ENCODE results near the gene IL9. TPM values are rescaled to one million over a fixed set of nuclear protein-coding genes. Genes with fewer than 3 reads are reported as not detected.

IL9 gene
- total RNA-seq, 1 experiment from 2014 or later, result not detected

- TF ChIP-seq EZH2 (IDR thresholded peaks at IDR 0.05; ENCODE audit: low read depth) (no peak), CTCF (conservative IDR thresholded peaks at IDR 0.05) (no peak)
- CTCF ChIA-PET, result no interaction called here
These were observed 46.6 kb upstream of the IL9 start for GRCh38 chr5:135942202-135942771.

GRCh38 chr5:135941711-135942110 is 46.1 kb upstream of the IL9 start:
- Histone ChIP-seq H3K9me3 (ENCODE audit: insufficient read depth, low read depth) (no peaks in the 10 kb centered on the region), H3K27me3 (ENCODE audit: insufficient read depth, low read depth) (no peaks in the 10 kb centered on the region), H3K4me1 (replicated peaks; ENCODE audit: insufficient read depth) (no peaks in the 10 kb centered on the region), H3K27ac (no peak overlapping the region), H3F3A (ENCODE audit: insufficient read depth, low read depth) (no peaks in the 10 kb centered on the region), H3K4me3 (no peak overlapping the region), H3K36me3 (ENCODE audit: low read depth) (no peaks in the 10 kb centered on the region), H3K9me2 (ENCODE audit: insufficient read depth) (no peaks in the 10 kb centered on the region), H4K20me1 (ENCODE audit: insufficient read depth) (no peaks in the 10 kb centered on the region), H3K79me2 (ENCODE audit: low read depth) (no peaks in the 10 kb centered on the region), H2AFZ (no peak overlapping the region), H3K4me2 (no peak overlapping the region)
- POLR2A ChIA-PET (ENCODE audit: unreplicated experiment), result no interaction called here
- CTCF ChIA-PET, result no interaction called here
- BruUV-seq (replicated peaks), result no TSS peak
- TF ChIP-seq EZH2 (IDR thresholded peaks at IDR 0.05; ENCODE audit: low read depth) (no peak), CTCF (conservative IDR thresholded peaks at IDR 0.05) (no peak)
- DNase-seq, result no peak
- intact Hi-C loops (cut with micrococcal nuclease; ENCODE audit: unreplicated experiment), result no loop called here

More at GRCh38 chr5:135942202-135942771, 46.6 kb upstream of the IL9 start:
- BruUV-seq (replicated peaks), result no TSS peak
- H3K27ac ChIP-seq, result no peak overlapping the region
- H3F3A ChIP-seq (ENCODE audit: insufficient read depth, low read depth), result no peaks in the 10 kb centered on the region
- H3K9me3 ChIP-seq (ENCODE audit: insufficient read depth, low read depth), result no peaks in the 10 kb centered on the region
- no peaks in the 10 kb centered on the region for H3K27me3 ChIP-seq (ENCODE audit: insufficient read depth, low read depth)
- DNase-seq, result no peak
- H3K79me2 ChIP-seq (ENCODE audit: low read depth), result no peaks in the 10 kb centered on the region
- no peaks in the 10 kb centered on the region for H3K9me2 ChIP-seq (ENCODE audit: insufficient read depth)
- H3K4me1 ChIP-seq (replicated peaks; ENCODE audit: insufficient read depth), result no peaks in the 10 kb centered on the region
- H3K4me2 ChIP-seq, result no peak overlapping the region
- intact Hi-C loops (cut with micrococcal nuclease; ENCODE audit: unreplicated experiment), result no loop called here
- no peak overlapping the region for H3K4me3 ChIP-seq
- no peak overlapping the region for H2AFZ ChIP-seq
- H3K36me3 ChIP-seq (ENCODE audit: low read depth), result no peaks in the 10 kb centered on the region
- POLR2A ChIA-PET (ENCODE audit: unreplicated experiment), result no interaction called here
- no peaks in the 10 kb centered on the region for H4K20me1 ChIP-seq (ENCODE audit: insufficient read depth)

GRCh38 chr5:135937245-135937911 is 41.7 kb upstream of the IL9 start:
- no peak for DNase-seq
- no peaks in the 10 kb centered on the region for H3K9me3 ChIP-seq (ENCODE audit: insufficient read depth, low read depth)
- ChIA-PET POLR2A (ENCODE audit: unreplicated experiment) (no interaction called here), CTCF (no interaction called here)
- intact Hi-C loops (cut with micrococcal nuclease; ENCODE audit: unreplicated experiment), result no loop called here
- no peaks in the 10 kb centered on the region for H3K79me2 ChIP-seq (ENCODE audit: low read depth)
- no peaks in the 10 kb centered on the region for H3K27me3 ChIP-seq (ENCODE audit: insufficient read depth, low read depth)
- no peaks in the 10 kb centered on the region for H3K36me3 ChIP-seq (ENCODE audit: low read depth)
- no peaks in the 10 kb centered on the region for H4K20me1 ChIP-seq (ENCODE audit: insufficient read depth)
- no peak overlapping the region for H2AFZ ChIP-seq
- no peaks in the 10 kb centered on the region; the same call in 1 of the 2 replicates for H3K9me2 ChIP-seq (ENCODE audit: insufficient read depth)
- TF ChIP-seq CTCF (conservative IDR thresholded peaks at IDR 0.05) (no peak), EZH2 (IDR thresholded peaks at IDR 0.05; ENCODE audit: low read depth) (no peak)
- no TSS peak for BruUV-seq (replicated peaks)
- H3K27ac ChIP-seq, result no peak overlapping the region
- no peaks in the 10 kb centered on the region for H3F3A ChIP-seq (ENCODE audit: insufficient read depth, low read depth)
- H3K4me3 ChIP-seq, result no peak overlapping the region
- H3K4me2 ChIP-seq, result no peak overlapping the region
- H3K4me1 ChIP-seq (replicated peaks; ENCODE audit: insufficient read depth), result no peaks in the 10 kb centered on the region
